Liver (tissue), 3 donors: ENCODE results near the gene NFKB1.

ENCODE experiments used
- RAD21 ChIP-seq, 2 donors: IDR thresholded peaks; 2 replicates each; pipeline ENCODE4 v1.6.1; 2016; ENCODE audit warnings: antibody characterized with exemption in 2 of 2, mild to moderate bottlenecking in 2 of 2
- SP1 ChIP-seq: IDR thresholded peaks from 2 replicates; pipeline ENCODE4 v1.6.1; 2018; ENCODE audit warnings: antibody characterized with exemption, mild to moderate bottlenecking
- YY1 ChIP-seq: IDR thresholded peaks from 2 replicates; pipeline ENCODE4 v1.6.1; 2016; ENCODE audit warnings: antibody characterized with exemption, mild to moderate bottlenecking
- TF ChIP-seq, protein P1 (sequence below): fragments of 150-350 bp; IDR thresholded peaks from 2 replicates; pipeline ENCODE4 v1.5.1; 2017; ENCODE audit warnings: improper control_type of control experiment, low read depth, low read length; ENCODE audit not compliant: missing input control
- TF ChIP-seq, protein P2 (sequence below): IDR thresholded peaks from 2 replicates; pipeline ENCODE4 v1.6.1; 2016; ENCODE audit warnings: antibody characterized with exemption, mild to moderate bottlenecking
- TF ChIP-seq, protein P3 (sequence below): IDR thresholded peaks from 2 replicates; pipeline ENCODE4 v1.6.1; 2016; ENCODE audit warnings: antibody characterized with exemption
- TF ChIP-seq, protein P4 (sequence below): IDR thresholded peaks from 2 replicates; pipeline ENCODE4 v1.6.1; 2016; ENCODE audit warnings: antibody characterized with exemption
- donor health status: healthy.
- donor health status: healthy.

DNA sequence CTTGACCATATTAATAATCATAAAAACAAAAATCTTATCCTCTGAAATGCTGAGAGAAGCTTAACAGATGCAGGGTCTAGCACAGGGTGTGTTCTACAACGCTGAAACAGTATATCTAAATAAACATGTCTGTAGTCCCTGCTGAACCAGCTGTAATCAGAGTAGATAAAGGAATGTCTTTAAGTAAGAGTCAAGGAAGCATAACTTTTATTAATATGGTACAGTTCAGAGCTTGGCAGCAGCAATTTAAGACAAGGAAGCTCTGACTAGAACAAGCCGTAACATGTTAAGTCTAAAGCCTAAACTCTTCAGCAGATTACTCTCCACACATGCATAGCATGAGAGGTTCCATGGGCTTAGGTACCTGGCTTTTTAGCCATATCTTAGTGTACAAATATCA is 36.1 kb downstream of the NFKB1 start:
- TF ChIP-seq, protein P1, sequence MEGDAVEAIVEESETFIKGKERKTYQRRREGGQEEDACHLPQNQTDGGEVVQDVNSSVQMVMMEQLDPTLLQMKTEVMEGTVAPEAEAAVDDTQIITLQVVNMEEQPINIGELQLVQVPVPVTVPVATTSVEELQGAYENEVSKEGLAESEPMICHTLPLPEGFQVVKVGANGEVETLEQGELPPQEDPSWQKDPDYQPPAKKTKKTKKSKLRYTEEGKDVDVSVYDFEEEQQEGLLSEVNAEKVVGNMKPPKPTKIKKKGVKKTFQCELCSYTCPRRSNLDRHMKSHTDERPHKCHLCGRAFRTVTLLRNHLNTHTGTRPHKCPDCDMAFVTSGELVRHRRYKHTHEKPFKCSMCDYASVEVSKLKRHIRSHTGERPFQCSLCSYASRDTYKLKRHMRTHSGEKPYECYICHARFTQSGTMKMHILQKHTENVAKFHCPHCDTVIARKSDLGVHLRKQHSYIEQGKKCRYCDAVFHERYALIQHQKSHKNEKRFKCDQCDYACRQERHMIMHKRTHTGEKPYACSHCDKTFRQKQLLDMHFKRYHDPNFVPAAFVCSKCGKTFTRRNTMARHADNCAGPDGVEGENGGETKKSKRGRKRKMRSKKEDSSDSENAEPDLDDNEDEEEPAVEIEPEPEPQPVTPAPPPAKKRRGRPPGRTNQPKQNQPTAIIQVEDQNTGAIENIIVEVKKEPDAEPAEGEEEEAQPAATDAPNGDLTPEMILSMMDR, result no peak
- no peak for TF ChIP-seq YY1
- no peak for TF ChIP-seq RAD21 (IDR thresholded peaks at IDR 0.05)
- TF ChIP-seq, protein P2, sequence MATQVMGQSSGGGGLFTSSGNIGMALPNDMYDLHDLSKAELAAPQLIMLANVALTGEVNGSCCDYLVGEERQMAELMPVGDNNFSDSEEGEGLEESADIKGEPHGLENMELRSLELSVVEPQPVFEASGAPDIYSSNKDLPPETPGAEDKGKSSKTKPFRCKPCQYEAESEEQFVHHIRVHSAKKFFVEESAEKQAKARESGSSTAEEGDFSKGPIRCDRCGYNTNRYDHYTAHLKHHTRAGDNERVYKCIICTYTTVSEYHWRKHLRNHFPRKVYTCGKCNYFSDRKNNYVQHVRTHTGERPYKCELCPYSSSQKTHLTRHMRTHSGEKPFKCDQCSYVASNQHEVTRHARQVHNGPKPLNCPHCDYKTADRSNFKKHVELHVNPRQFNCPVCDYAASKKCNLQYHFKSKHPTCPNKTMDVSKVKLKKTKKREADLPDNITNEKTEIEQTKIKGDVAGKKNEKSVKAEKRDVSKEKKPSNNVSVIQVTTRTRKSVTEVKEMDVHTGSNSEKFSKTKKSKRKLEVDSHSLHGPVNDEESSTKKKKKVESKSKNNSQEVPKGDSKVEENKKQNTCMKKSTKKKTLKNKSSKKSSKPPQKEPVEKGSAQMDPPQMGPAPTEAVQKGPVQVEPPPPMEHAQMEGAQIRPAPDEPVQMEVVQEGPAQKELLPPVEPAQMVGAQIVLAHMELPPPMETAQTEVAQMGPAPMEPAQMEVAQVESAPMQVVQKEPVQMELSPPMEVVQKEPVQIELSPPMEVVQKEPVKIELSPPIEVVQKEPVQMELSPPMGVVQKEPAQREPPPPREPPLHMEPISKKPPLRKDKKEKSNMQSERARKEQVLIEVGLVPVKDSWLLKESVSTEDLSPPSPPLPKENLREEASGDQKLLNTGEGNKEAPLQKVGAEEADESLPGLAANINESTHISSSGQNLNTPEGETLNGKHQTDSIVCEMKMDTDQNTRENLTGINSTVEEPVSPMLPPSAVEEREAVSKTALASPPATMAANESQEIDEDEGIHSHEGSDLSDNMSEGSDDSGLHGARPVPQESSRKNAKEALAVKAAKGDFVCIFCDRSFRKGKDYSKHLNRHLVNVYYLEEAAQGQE, result no peak
- TF ChIP-seq, protein P3, sequence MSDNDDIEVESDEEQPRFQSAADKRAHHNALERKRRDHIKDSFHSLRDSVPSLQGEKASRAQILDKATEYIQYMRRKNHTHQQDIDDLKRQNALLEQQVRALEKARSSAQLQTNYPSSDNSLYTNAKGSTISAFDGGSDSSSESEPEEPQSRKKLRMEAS, result no peak
- TF ChIP-seq SP1, result no peak
- TF ChIP-seq, protein P4, sequence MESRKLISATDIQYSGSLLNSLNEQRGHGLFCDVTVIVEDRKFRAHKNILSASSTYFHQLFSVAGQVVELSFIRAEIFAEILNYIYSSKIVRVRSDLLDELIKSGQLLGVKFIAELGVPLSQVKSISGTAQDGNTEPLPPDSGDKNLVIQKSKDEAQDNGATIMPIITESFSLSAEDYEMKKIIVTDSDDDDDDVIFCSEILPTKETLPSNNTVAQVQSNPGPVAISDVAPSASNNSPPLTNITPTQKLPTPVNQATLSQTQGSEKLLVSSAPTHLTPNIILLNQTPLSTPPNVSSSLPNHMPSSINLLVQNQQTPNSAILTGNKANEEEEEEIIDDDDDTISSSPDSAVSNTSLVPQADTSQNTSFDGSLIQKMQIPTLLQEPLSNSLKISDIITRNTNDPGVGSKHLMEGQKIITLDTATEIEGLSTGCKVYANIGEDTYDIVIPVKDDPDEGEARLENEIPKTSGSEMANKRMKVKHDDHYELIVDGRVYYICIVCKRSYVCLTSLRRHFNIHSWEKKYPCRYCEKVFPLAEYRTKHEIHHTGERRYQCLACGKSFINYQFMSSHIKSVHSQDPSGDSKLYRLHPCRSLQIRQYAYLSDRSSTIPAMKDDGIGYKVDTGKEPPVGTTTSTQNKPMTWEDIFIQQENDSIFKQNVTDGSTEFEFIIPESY, result no peak
